A549 (cell line): ENCODE results near the gene PPP4R3B. TPM values are rescaled to one million over a fixed set of nuclear protein-coding genes. Genes with fewer than 3 reads are reported as not detected.

Experiments used
- ATAC-seq, 2 experiments: fragments of 200-7000 bp in 1 of 2; fragments of >200 bp in 1 of 2; cut with Nextera tagmentation in 1 of 2; cut with Tn5 transposase in 1 of 2; 3 replicates each; pipeline versions ENCODE4 v1.8.0 to v1.9.1; 2018 to 2020; ENCODE audit warnings: mild to moderate bottlenecking in 1 of 2, moderate library complexity in 1 of 2
- CTCF ChIA-PET: fragments of 300-600 bp; sonication (Branson Sonifier 250); formaldehyde crosslinking; extraction: SDS; loops from one replicate; lab custom pipeline; 2021; ENCODE audit warnings: antibody characterized with exemption, inconsistent platforms; lab: Yijun Ruan, JAX
- POLR2A ChIA-PET: fragments of 350-600 bp; formaldehyde crosslinking; extraction: SDS; loops from one replicate; lab custom pipeline; 2021; ENCODE audit warnings: antibody characterized with exemption, inconsistent platforms; lab: Yijun Ruan, JAX
- DNase-seq, 2 experiments: peaks; one replicate each; pipeline versions ENCODE4 v3.0.0 to v3.0.0-alpha.2; 2011 to 2016; ENCODE audit warnings: low read depth in 1 of 2, low spot score in 1 of 2
- FAIRE-seq: peaks from 2 replicates; lab custom pipeline; 2011; peaks lifted over from hg19 to GRCh38; lab: Jason Lieb, UNC
- H3K27ac ChIP-seq, 2 experiments: fragments of >200 bp; sonication (Bioruptor Twin); formaldehyde crosslinking; 3 replicates each; pipeline ENCODE4 v1.5.1; 2016 to 2017
- H3K4me1 ChIP-seq: fragments of >200 bp; sonication (Bioruptor Twin); formaldehyde crosslinking; 3 replicates; pipeline ENCODE4 v1.6.1; 2016
- H3K4me2 ChIP-seq: fragments of >200 bp; sonication (Bioruptor Twin); formaldehyde crosslinking; 3 replicates; pipeline ENCODE4 v1.6.1; 2016
- H3K4me3 ChIP-seq: fragments of >200 bp; sonication (Bioruptor Twin); formaldehyde crosslinking; 3 replicates; pipeline ENCODE4 v1.5.1; 2016
- H3K9me3 ChIP-seq: fragments of >200 bp; sonication (Bioruptor Twin); formaldehyde crosslinking; 3 replicates; pipeline ENCODE4 v1.6.1; 2016
- BCL3 ChIP-seq: fragments of >200 bp; sonication (Bioruptor Twin); formaldehyde crosslinking; IDR thresholded peaks from 3 replicates; pipeline ENCODE4 v1.6.1; 2016
- CBX2 ChIP-seq: fragments of 200-600 bp; sonication (generic); IDR thresholded peaks from 2 replicates; pipeline ENCODE4 v1.6.1; 2016; ENCODE audit warnings: low read depth, mild to moderate bottlenecking, borderline replicate concordance
- CEBPB ChIP-seq, 2 experiments: fragments of >200 bp in 1 of 2; sonication (Bioruptor Twin) in 1 of 2; formaldehyde crosslinking in 1 of 2; IDR thresholded peaks; 2 replicates each; pipeline ENCODE4 v1.6.1; 2012 to 2016
- CHD2 ChIP-seq: fragments of 150-350 bp; IDR thresholded peaks from 2 replicates; pipeline ENCODE4 v1.6.1; 2014; ENCODE audit warnings: low read length; ENCODE audit not compliant: partially characterized antibody
- E2F6 ChIP-seq: IDR thresholded peaks from 2 replicates; pipeline ENCODE4 v1.6.1; 2012; ENCODE audit warnings: low read depth, borderline replicate concordance
- FOSB ChIP-seq: fragments of 250-450 bp; sonication (Bioruptor Pico); IDR thresholded peaks from 2 replicates; pipeline ENCODE4 v1.5.0; 2020; ENCODE audit warnings: mild to moderate bottlenecking, moderate library complexity
- FOSL2 ChIP-seq, 2 experiments: fragments of 450-650 bp in 1 of 2; fragments of >200 bp in 1 of 2; sonication (Bioruptor Twin) in 1 of 2; formaldehyde crosslinking; IDR thresholded peaks; 2 replicates each; pipeline versions ENCODE4 v1.5.0 to v1.6.1; 2016 to 2020; ENCODE audit warnings: mild to moderate bottlenecking in 1 of 2, moderate library complexity in 1 of 2
- JUNB ChIP-seq: fragments of >200 bp; sonication (Bioruptor Twin); formaldehyde crosslinking; IDR thresholded peaks from 2 replicates; pipeline ENCODE4 v1.6.1; 2016
- KDM5A ChIP-seq: fragments of 200-600 bp; sonication (generic); IDR thresholded peaks from 2 replicates; pipeline ENCODE4 v1.6.1; 2016; ENCODE audit warnings: antibody characterized with exemption, mild to moderate bottlenecking
- MAFK ChIP-seq: fragments of 450-650 bp; IDR thresholded peaks from 2 replicates; pipeline ENCODE4 v1.6.1; 2014; ENCODE audit not compliant: partially characterized antibody
- REST ChIP-seq: fragments of 200-600 bp; sonication (generic); IDR thresholded peaks from 2 replicates; pipeline ENCODE4 v1.6.1; 2016; ENCODE audit warnings: antibody characterized with exemption, mild to moderate bottlenecking, moderate library complexity
- RFX5 ChIP-seq: fragments of 450-650 bp; IDR thresholded peaks from 2 replicates; pipeline ENCODE4 v1.7.1; 2014; ENCODE audit warnings: antibody characterized with exemption, mild to moderate bottlenecking, moderate library complexity
- SREBF2 ChIP-seq: fragments of 450-650 bp; IDR thresholded peaks from 2 replicates; pipeline ENCODE4 v1.6.1; 2014; ENCODE audit warnings: mild to moderate bottlenecking, moderate library complexity
- TP53 ChIP-seq: fragments of 250-450 bp; sonication (Bioruptor Pico); IDR thresholded peaks from 2 replicates; pipeline ENCODE4 v1.5.0; 2021; ENCODE audit warnings: mild to moderate bottlenecking, moderate library complexity
- ZNF302 ChIP-seq: fragments of 250-450 bp; sonication (Bioruptor Pico); IDR thresholded peaks from 2 replicates; pipeline ENCODE4 v1.9.0; 2021; ENCODE audit warnings: inconsistent platforms, mild to moderate bottlenecking, moderate library complexity
- WGBS: methylation state at CpG from one replicate; pipeline ENCODE4 v1.1.6; 2017; ENCODE audit errors: missing lambda C conversion rate; 5-methylcytosine and 5-hydroxymethylcytosine counted together
- polyA plus RNA-seq, 4 experiments: library from polyadenylated mRNA; depleted of rRNA in 3 of 4; stranded (reverse); fragments of >200 nt; fragmentation: RNase III in 1 of 4; extraction: RNeasy Plus Mini Kit Qiagen cat#74134 plus additional on column Dnase treatment in 1 of 4; gene quantifications; 2 replicates in 3 of 4; 3 replicates in 1 of 4; pipeline ENCODE4 v1.2.3, GENCODE V29; 2011 to 2017

The PPP4R3B gene
- polyA plus RNA-seq, 2 of the 4 experiments (the other 2 are of a cell fraction) = 34.6 to 70.9 TPM

- TF ChIP-seq REST = no peak
- no peak for TF ChIP-seq E2F6
- TF ChIP-seq ZNF302 (CRISPR knock-in tag) = no peak
- no peak for TF ChIP-seq TP53 (CRISPR knock-in tag)
- TF ChIP-seq, all 56 proteins: peak for 0
Observed at GRCh38 chr2:55502590-55503141, 114.8 kb downstream of the PPP4R3B start (continued).

- no peak overlapping the region for H3K4me3 ChIP-seq
- peaks cover 13% of the 10 kb centered on the region for H3K4me1 ChIP-seq
- H3K27ac ChIP-seq = peak overlapping the region; percentile 32 to 81
- ChIA-PET POLR2A (no interaction called here), CTCF (no interaction called here)
- ATAC-seq (peak; percentile 87 to 89), FAIRE-seq (peak; percentile 86), DNase-seq (peak; percentile 30 to 56)
- no peaks in the 10 kb centered on the region for H3K9me3 ChIP-seq
- WGBS = 6% methylated on average over 2 of the region's 2 CpGs
- H3K4me2 ChIP-seq = peak overlapping the region; percentile 58
- TF ChIP-seq KDM5A (no peak), ZNF302 (CRISPR knock-in tag) (no peak), REST (no peak), CEBPB (IDR thresholded peaks at IDR 0.05) (peak; percentile 81 to 92), BCL3 (no peak), SREBF2 (no peak), MAFK (peak; percentile 94), RFX5 (no peak), FOSB (CRISPR knock-in tag) (no peak), CBX2 (no peak), CHD2 (no peak), FOSL2 (IDR thresholded peaks at IDR 0.05) (peak; percentile 43), FOSL2 (CRISPR knock-in tag; IDR thresholded peaks at IDR 0.05) (peak; percentile 69), JUNB (peak; percentile 57; the same call in 1 of the 2 replicates)
- TF ChIP-seq, all 56 proteins: peak for 4
Observed at GRCh38 chr2:55500025-55500424, 117.4 kb downstream of the PPP4R3B start.
